HG03095 (cell line): ENCODE results near the gene GALNT18.

Experiments
- ATAC-seq: cut with Tn5 transposase; IDR thresholded peaks from one replicate; pipeline ENCODE4 v1.9.1; 2021; ENCODE audit warnings: moderate library complexity; ENCODE audit not compliant: unreplicated experiment

GALNT18 gene

DNA sequence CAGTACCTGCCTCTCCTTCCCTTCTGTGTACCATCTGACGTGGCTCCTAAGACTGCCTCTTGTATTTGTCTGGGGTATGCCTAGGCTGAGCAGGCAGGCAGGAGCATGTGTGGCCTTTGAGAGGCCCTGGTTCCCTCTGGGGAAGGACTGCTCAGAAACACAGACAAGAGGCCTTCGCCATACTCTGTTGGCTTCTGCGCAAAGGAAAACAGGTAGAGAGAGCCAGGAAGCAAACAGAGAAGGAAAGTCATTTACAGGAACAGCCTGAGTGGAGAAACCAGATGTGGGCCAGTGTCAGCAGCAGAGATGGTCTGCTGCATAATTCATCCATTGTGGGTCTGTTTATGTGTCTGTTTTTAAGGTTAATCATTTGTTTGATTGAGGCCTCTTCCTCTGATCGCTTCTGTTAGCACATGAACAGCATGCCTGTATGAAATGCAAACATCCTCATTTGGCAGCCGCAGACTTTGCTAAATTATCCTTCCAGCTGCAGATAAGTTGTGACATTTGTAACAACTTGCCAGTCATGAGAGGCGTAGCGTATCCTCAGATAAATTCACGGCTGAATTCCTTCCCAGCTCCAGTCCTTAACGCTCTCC, 119.4 kb downstream of the GALNT18 start:
- ATAC-seq = no peak

DNA sequence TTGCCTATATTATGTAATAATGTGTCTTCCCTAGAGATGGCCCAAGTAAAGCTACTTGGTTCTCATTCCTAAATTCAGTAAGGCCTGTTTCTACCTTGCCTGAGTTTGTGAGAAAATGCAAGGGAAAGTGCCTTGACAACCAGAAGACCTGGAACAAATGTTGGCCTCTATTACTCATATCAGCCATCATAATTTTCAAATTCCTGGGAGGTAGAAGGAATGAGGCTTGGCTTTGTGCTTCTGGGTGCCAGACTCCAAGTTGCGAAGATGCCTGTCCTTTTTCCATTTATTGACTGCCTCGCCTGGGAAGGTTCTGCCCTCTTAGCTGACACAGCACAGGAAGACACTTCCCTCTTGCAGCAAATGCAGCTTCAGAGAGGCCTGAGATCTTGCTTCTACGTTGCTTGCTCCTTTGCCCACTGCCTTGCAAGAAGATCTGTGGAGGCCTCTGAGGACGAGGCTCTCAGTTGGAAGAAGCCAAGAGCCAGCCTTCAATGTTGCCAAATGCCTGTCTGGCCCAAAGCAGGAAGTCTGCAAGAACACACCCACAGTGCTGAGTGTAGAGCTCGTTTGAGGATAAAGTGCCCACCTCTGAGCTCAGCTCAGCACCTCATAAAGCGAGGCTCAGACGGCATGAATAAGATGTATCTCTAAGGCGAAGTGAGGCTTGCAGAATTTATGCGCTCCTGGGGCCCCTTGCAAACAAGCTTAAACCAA, 120.1 kb downstream of the GALNT18 start:
- ATAC-seq = no peak

- ATAC-seq = no peak
Measured at GRCh38 chr11:11500744-11501487, 120.9 kb downstream of the GALNT18 start.

DNA sequence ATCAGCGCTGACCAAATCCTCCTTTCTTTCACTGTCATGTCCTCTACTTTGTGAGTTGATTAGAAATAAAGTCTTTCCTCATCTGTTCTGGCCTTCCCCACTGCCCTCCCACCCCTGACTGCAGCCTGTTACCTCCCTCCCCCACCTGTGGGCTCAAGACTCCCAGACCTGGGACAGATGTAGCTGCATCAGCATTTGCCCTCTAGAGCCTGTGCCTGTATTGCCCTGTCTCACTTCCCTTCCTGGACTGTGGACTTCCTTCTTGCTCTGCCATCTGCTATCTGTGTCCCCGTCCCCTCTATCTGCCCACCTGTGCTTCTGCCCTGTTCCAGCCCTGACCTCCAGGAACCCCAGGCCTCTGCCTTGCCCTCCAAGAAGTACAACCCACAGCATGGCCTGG, 122.5 kb downstream of the GALNT18 start:
- no peak for ATAC-seq

GRCh38 chr11:11498195-11498594, 123.6 kb downstream of the GALNT18 start:
- ATAC-seq = no peak

- ATAC-seq = no peak
Measured at GRCh38 chr11:11496879-11497278, 124.9 kb downstream of the GALNT18 start.

DNA sequence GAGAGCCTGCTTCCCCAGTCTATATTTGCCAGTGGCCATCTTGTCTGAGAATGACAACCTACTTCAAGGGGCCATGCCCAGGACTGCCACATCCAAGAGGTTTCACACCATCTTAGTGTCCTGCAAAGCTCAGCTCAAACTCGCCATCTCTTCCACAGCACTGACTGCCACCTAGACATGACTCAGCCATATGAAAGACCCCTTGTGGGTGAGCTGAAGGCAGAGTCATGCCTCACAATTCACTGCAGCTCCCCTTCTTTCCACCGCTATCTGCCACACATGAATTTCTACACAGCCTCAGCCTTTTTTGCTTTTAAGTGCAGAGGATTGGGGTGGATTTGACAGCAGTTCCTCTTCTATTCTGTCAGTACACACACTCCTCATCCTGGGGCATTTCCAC, 127.5 kb downstream of the GALNT18 start:
- ATAC-seq = no peak

DNA sequence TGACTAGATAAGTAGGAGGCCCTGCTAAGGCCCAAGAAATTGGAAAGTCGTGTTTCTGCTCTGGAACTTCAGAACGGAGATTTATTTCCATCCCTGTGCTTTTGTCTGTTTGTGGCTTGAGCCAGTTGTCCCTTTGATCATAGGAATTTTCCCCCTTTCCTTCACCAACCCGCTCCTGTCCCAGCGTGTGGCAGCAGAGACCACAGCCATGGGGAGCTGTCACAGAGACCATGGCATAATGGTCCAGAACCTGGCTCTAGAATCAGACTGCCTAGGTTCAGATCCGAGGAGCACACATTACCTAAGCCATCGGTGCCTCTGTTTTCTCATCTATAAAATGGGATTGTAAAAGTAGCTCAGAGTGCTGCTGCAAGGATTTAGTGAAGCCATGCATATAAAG, 128.1 kb downstream of the GALNT18 start:
- ATAC-seq = no peak

DNA sequence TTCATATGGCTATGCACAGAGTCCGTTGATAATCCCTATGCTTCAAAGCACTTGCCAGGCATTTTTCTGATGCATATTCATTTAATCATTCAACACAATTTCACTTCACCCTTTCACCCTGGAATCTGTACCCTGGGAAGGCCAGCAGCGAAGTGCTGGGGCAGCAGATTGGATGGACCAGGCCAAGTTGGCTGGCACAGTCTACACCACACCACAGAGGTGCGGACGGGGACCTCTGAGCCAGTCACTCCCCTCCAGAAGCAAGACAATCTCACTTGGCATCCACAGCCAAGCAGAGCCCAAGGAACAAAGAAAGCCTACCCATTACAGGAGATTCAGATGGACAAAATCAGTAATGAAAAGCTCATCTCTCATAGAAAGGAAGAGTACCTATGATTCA, 130.2 kb downstream of the GALNT18 start:
- ATAC-seq = no peak

GRCh38 chr11:11491014-11491413, 130.8 kb downstream of the GALNT18 start:
- no peak for ATAC-seq

DNA sequence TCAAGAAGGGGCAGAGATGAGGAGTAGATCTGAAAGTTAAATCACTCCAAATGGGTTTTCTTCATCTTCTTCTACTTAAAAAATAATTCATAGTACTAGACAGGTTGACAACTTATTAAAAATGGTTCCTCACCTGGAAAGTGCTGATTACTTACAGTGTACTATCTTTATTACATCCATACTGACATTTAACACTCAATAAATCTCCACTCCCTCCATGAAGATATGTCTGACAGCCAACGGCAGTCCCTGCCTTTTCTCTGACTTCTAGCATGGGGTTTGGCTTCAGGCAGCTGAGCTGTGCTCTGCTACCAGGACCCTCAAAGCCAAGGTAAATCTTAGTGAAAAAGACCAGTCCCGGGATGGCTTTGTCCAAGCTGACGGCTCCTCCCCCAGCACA, 135.4 kb downstream of the GALNT18 start:
- ATAC-seq = no peak

DNA sequence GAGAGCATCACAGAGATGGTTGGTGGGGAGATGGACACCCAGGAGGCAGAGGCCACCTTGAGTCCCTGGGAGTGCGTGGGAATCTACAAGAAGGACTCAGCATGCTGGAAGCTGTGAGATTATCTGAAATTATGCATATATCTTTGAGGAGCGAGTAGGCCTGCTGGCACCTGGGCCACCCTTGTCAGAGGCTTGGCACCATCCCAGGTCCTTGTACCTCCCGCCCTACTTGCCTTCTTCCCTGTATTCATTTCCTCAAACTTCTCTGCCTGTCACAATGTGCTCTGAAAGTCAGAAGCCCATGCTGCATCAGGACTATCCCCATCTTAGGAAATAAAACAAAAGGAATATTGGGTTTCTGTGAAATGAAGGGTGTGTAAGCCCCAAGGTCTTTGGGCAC, 135.8 kb downstream of the GALNT18 start:
- ATAC-seq = no peak

- no peak for ATAC-seq
Measured at GRCh38 chr11:11483627-11484026, 138.2 kb downstream of the GALNT18 start.

DNA sequence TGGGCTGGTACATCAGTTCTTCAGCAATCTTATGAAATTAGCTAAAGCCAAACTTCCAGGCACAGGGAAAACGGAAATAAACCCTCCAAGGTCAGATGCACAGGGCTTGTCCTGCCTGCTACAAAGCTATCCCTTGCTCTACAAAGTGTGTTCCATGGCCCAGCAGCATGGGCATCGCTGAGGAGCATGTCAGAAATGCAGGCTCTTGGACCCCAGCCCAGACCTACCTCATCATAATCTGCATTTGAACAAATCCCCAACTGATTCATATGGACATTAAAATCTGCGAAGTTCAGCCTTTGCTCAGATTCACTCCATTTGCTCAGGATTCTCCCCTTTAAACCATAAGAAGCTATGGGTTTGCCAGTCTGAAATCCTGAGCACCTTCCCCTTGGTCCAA, 139.1 kb downstream of the GALNT18 start:
- no peak for ATAC-seq

- no peak for ATAC-seq
Measured at GRCh38 chr11:11481371-11481770, 140.4 kb downstream of the GALNT18 start.

GRCh38 chr11:11480971-11481370, 140.8 kb downstream of the GALNT18 start:
- ATAC-seq = no peak

DNA sequence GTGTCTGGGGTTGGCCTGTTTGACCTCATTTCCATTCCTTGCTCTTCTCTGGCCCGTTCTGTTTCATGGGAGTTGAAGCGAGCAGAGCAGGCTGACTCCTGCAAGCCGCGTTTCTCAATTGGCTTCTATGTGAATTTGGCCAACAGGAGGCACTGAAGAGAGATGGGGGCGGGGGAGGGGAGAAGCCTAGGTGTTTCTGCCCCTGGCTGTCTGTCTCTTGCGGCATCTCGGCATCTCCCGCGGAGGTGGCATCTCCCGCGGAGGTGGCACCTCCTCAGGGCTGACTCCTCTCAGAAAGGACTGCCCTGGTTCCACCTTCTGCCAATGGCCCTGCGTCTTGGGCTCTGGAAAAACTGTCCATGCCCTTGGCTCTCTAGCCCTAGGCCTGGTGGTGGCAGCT, 143.1 kb downstream of the GALNT18 start:
- ATAC-seq = no peak

GRCh38 chr11:11477695-11478420, 143.9 kb downstream of the GALNT18 start:
- no peak for ATAC-seq

DNA sequence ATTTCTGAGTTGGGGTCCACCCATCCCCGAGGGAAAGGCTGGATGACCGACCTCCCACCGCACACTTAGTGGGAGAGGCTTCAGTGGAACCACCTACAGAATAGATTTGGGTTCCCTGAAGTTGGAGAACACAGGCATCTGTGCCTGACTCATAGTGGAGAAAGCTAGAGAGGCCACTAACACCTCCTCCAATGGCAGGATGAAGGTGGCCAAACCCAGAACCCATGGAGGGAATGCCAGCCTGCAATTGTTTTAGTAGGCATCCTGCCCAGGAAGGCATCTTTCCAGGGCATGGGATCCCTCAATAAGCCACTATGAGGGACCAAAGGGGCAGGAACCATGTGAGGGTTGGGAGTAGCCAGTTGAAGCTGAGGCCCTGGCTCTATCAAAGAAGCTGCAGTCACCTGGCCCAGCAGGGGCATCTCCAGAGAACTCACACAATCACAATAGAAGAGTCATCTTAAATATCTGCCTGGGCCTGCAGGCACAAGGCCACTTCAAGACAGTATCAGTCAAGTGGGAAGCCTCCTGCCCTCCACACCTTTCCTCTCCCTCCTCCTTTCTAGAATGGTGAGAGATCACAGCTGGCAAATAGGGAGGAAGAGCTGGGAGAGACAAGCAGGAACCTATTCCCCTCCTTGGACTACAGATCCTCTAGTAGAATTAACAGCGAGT, 144.7 kb downstream of the GALNT18 start:
- ATAC-seq = no peak

- ATAC-seq = no peak
Measured at GRCh38 chr11:11476499-11476898, 145.3 kb downstream of the GALNT18 start.

- no peak for ATAC-seq
Measured at GRCh38 chr11:11472106-11472505, 149.7 kb downstream of the GALNT18 start.
